Measurements from ENCODE around the gene SYT6. TPM values are rescaled to one million over a fixed set of nuclear protein-coding genes. Genes with fewer than 3 reads are reported as not detected.

Gene SYT6
- polyA plus RNA-seq, 2 donors, result not detected

DNA sequence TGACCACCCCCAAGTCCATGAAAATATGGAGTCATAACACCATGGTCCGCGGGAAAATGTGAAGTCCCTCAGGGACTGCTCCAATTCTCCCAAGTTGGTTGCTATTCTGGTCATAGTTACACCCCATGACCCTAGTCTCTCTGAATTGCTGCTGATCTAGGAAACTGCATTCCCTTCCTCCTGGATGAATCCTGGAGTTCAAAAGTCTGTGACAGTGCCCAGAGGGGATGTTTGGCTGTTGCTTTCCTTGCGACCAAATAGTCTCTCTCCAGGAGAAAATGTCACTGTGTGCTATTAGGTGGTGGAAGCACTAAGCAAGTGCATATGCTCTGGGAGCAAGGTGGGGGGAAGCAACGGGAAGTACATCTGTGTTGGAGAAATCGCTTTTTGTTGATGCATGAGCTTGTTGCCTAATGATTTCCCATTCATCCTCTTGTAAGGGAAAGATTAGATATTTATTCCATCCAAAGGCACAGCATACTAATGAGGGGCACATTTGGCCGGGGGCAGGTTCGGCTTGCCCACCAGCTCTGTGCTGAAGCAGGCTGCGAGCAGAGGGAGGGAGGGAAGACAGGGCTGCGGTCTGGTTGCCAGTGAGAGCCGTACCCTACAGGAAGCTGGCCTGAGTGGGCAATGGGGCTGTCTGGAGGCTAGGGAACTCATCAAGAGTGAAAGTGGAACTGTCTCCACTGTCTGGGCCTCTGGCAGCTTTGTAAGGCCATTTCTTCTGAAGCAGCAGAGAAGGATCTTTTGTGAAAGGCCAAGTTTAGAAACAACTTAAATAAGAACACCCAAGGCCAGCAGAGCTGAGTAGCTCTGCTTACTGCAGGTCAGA, 27.2 kb downstream of the SYT6 start:
- no peaks in the 10 kb centered on the region for H3K9me3 ChIP-seq (ENCODE audit: control insufficient read depth in 2 of 2, insufficient read depth in 1 of 2, low read depth in 1 of 2, low read length in 1 of 2)
- WGBS, 2 donors, result 77 to 83% methylated on average over 10 of the region's 10 CpGs
- no peak overlapping the region for H3K4me3 ChIP-seq (ENCODE audit: low read depth in 1 of 2, low read length in 2 of 2)
- H3K27ac ChIP-seq (ENCODE audit: low read depth in 2 of 2, low read length in 1 of 2), result no peak overlapping the region
- H3K27me3 ChIP-seq (ENCODE audit: control insufficient read depth in 1 of 2, insufficient read depth in 2 of 2, low read length in 2 of 2), result no peaks in the 10 kb centered on the region
- H3K36me3 ChIP-seq (ENCODE audit: control insufficient read depth in 2 of 2, insufficient read depth in 2 of 2, low read length in 1 of 2), result no peaks in the 10 kb centered on the region
- H3K4me1 ChIP-seq (ENCODE audit: control insufficient read depth in 2 of 2, insufficient read depth in 2 of 2, low read length in 1 of 2), result no peaks in the 10 kb centered on the region

DNA sequence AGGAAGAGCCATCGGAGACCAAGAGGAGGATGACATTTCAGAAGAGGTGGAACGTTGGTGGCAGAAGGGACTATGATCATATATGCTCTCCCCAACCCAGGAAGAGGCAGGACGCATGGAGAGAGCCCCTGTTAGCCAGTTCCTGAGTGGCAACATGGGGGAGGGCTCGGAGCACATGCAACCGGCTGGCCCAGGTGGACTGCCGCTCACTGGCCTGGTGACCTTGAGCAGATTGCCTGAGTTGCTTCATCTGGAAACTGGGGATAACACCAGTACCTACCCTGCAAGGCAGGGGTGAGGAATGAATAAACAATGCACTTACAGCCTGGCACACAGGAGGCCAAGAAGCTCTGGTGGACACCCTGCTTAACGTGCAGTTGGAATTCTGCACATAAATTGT, 29.0 kb downstream of the SYT6 start:
- H3K4me3 ChIP-seq (ENCODE audit: low read depth in 1 of 2, low read length in 2 of 2), result no peak overlapping the region
- no peaks in the 10 kb centered on the region for H3K27me3 ChIP-seq (ENCODE audit: control insufficient read depth in 1 of 2, insufficient read depth in 2 of 2, low read length in 2 of 2)
- H3K27ac ChIP-seq (ENCODE audit: low read depth in 2 of 2, low read length in 1 of 2), result no peak overlapping the region
- no peaks in the 10 kb centered on the region for H3K36me3 ChIP-seq (ENCODE audit: control insufficient read depth in 2 of 2, insufficient read depth in 2 of 2, low read length in 1 of 2)
- WGBS, 2 donors, result 90% methylated on average over 7 of the region's 7 CpGs
- H3K4me1 ChIP-seq (ENCODE audit: control insufficient read depth in 2 of 2, insufficient read depth in 2 of 2, low read length in 1 of 2), result no peaks in the 10 kb centered on the region
- H3K9me3 ChIP-seq (ENCODE audit: control insufficient read depth in 2 of 2, insufficient read depth in 1 of 2, low read depth in 1 of 2, low read length in 1 of 2), result no peaks in the 10 kb centered on the region

DNA sequence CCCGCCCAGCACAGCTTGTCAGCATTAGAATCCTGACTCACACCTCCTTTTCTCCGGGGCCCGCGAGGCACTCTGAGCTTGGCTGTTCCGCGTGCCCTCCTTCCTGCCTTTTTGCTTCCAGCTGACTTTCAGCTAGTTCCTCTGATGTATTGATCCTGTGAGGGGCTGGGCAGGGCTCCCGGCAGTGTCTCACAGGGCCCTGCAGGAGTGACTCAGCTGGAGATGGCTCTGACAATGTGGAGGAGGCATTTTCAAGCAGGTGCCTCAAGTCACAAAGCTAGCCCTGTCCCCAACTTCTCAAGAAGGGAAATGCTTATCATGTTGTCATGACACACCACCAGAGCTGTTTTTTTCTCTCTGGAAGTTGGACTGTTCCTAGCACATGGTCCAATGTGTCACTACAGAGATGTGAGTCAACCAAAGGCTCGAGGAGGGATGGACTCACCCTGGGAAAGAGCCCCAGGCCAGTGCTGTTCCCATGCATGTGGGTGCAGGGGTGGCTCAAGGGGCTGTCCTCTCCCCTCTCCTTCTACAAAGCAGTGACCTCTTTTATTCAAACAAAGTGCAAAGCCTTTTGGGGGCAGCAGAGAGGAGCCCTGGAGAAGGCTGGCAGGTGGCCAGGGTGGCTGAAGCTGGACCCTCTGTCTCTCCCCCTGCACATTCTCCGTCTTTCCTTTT, 30.6 kb downstream of the SYT6 start:
- 65 to 66% methylated on average over 9 of the region's 9 CpGs for whole genome bisulfite sequencing, 2 donors
- Histone ChIP-seq H3K9me3 (ENCODE audit: control insufficient read depth in 2 of 2, insufficient read depth in 1 of 2, low read depth in 1 of 2, low read length in 1 of 2) (no peaks in the 10 kb centered on the region), H3K36me3 (ENCODE audit: control insufficient read depth in 2 of 2, insufficient read depth in 2 of 2, low read length in 1 of 2) (no peaks in the 10 kb centered on the region), H3K4me3 (ENCODE audit: low read depth in 1 of 2, low read length in 2 of 2) (no peak overlapping the region), H3K27ac (ENCODE audit: low read depth in 2 of 2, low read length in 1 of 2) (no peak overlapping the region), H3K4me1 (ENCODE audit: control insufficient read depth in 2 of 2, insufficient read depth in 2 of 2, low read length in 1 of 2) (no peaks in the 10 kb centered on the region), H3K27me3 (ENCODE audit: control insufficient read depth in 1 of 2, insufficient read depth in 2 of 2, low read length in 2 of 2) (no peaks in the 10 kb centered on the region)

DNA sequence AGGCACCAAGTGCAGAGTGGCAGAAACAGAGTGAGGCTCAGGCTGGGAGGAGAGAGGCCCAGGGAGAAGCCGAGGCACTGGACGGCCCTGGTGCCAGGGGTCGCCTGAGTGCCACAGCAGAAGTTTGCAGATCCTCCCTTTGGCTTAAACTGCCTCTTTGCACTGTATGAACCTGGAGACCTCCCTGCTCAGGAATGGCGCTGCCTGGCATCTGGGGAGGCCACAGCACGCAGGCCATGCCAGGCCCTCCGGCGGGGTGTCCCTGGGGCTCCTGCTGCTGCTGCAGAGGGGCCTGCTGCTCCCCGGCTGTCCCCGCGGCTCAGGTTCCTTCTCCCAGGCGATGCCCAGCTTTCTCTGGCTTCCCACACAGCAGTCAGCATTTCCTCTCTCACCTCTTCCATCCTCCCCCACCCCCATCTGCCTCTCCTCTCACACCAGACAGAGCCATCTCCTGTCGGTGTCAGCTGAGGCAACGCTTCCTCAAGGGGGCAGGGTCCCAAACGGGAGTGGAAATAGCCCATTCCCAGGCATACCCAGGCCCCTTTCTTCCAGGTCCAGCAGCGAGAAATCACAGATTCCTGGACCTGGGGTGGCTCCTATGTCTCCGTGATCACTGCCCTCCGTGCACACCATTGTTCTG, 35.2 kb downstream of the SYT6 start:
- H3K4me3 ChIP-seq (ENCODE audit: low read depth in 1 of 2, low read length in 2 of 2), result no peak overlapping the region
- no peaks in the 10 kb centered on the region for H3K36me3 ChIP-seq (ENCODE audit: control insufficient read depth in 2 of 2, insufficient read depth in 2 of 2, low read length in 1 of 2)
- no peak overlapping the region for H3K27ac ChIP-seq (ENCODE audit: low read depth in 2 of 2, low read length in 1 of 2)
- no peaks in the 10 kb centered on the region for H3K9me3 ChIP-seq (ENCODE audit: control insufficient read depth in 2 of 2, insufficient read depth in 1 of 2, low read depth in 1 of 2, low read length in 1 of 2)
- no peaks in the 10 kb centered on the region for H3K4me1 ChIP-seq (ENCODE audit: control insufficient read depth in 2 of 2, insufficient read depth in 2 of 2, low read length in 1 of 2)
- H3K27me3 ChIP-seq (ENCODE audit: control insufficient read depth in 1 of 2, insufficient read depth in 2 of 2, low read length in 2 of 2), result no peaks in the 10 kb centered on the region
- 59 to 61% methylated on average over 17 of the region's 17 CpGs for WGBS, 2 donors

DNA sequence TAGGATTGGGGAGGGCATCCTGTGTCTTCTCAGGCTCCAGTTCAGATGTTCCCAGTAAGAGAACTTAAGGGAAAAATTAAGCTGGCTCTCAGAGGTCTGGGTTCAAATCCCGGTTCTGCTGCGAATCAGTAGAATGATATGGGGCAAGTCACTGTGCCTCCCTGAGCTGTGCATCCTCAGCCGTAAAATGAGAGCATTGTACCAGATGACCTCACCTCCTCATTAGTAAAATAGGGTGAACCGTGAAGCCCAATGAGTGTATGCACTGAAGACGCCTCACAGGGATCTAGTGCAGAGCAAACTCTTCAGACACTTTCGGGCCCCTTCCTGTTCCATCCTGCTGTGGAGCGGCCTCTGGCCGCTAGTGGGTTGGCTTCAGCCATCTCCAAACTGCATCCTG, 36.0 kb downstream of the SYT6 start:
- Histone ChIP-seq H3K4me3 (ENCODE audit: low read depth in 1 of 2, low read length in 2 of 2) (no peak overlapping the region), H3K36me3 (ENCODE audit: control insufficient read depth in 2 of 2, insufficient read depth in 2 of 2, low read length in 1 of 2) (no peaks in the 10 kb centered on the region), H3K27ac (ENCODE audit: low read depth in 2 of 2, low read length in 1 of 2) (no peak overlapping the region), H3K27me3 (ENCODE audit: control insufficient read depth in 1 of 2, insufficient read depth in 2 of 2, low read length in 2 of 2) (no peaks in the 10 kb centered on the region), H3K9me3 (ENCODE audit: control insufficient read depth in 2 of 2, insufficient read depth in 1 of 2, low read depth in 1 of 2, low read length in 1 of 2) (no peaks in the 10 kb centered on the region), H3K4me1 (ENCODE audit: control insufficient read depth in 2 of 2, insufficient read depth in 2 of 2, low read length in 1 of 2) (no peaks in the 10 kb centered on the region)
- 88 to 92% methylated on average over 8 of the region's 8 CpGs for WGBS, 2 donors

DNA sequence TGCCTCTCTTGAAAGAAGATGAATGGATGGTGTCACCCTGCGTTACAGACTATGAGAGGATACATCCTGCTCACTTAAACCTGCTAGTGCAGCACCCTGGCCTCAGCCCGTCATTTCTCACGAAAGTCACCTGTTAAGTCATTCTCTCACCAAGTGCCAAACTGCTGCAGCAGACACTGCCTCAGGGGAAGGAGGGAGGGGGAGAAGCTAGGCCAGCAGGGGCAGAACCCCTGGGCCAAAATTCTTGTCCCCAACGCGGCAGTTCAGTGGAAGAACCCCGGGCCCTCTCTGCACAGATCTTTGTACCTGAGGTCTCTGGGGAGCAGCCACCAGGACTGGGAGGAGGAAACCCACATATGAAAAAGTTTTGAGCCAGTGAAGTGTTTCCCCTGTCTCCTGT, 37.6 kb downstream of the SYT6 start:
- no peaks in the 10 kb centered on the region for H3K27me3 ChIP-seq (ENCODE audit: control insufficient read depth in 1 of 2, insufficient read depth in 2 of 2, low read length in 2 of 2)
- 47 to 52% methylated on average over 6 of the region's 6 CpGs for WGBS, 2 donors
- no peaks in the 10 kb centered on the region for H3K9me3 ChIP-seq (ENCODE audit: control insufficient read depth in 2 of 2, insufficient read depth in 1 of 2, low read depth in 1 of 2, low read length in 1 of 2)
- no peak overlapping the region for H3K4me3 ChIP-seq (ENCODE audit: low read depth in 1 of 2, low read length in 2 of 2)
- H3K36me3 ChIP-seq (ENCODE audit: control insufficient read depth in 2 of 2, insufficient read depth in 2 of 2, low read length in 1 of 2), result no peaks in the 10 kb centered on the region
- H3K4me1 ChIP-seq (ENCODE audit: control insufficient read depth in 2 of 2, insufficient read depth in 2 of 2, low read length in 1 of 2), result no peaks in the 10 kb centered on the region
- no peak overlapping the region for H3K27ac ChIP-seq (ENCODE audit: low read depth in 2 of 2, low read length in 1 of 2)

DNA sequence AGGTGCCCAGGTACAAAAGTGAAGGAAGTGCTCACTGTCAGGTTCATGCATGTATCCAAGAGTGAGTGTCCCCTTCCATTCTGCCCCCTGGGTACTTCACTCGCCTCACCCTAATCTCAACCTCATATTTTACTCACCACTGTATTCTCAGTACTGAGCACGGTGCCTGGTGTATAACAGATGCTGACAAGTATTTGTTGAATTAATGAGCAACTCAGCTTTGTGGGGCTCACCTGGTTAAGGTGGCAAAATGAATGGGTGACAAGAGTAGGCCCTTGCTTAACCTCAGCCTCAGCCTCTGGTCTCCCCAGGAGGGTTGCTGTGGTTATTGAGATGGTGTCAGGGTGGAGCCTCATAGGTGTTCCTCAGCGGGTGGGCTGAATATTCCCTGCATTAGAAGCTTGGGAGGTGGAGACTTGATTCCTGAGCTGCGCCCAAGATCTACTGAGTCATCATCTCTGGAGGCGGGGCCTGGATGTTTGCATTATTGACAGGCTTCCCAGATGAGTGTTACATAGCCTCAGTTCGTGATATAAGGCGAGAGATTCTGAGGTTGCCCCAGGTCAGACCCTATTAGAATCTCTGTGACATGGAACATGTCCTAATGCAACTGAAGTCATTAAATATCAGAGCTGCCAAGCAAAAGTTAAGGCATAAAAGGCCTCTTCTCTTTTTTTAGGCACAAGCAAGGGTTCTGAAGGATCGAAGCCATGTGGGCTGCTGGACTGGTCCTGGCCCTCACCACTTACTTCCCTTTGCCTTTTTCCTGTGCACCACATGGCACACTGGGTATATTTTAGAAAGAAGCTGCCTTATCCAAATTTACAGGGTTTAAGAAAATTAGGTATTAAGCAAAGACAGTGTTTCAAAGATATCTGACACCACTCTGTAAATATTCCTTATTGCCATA, 39.2 kb downstream of the SYT6 start:
- H3K4me3 ChIP-seq (ENCODE audit: low read depth in 1 of 2, low read length in 2 of 2), result no peak overlapping the region
- WGBS, 2 donors, result 66 to 75% methylated on average over 8 of the region's 8 CpGs
- H3K4me1 ChIP-seq (ENCODE audit: control insufficient read depth in 2 of 2, insufficient read depth in 2 of 2, low read length in 1 of 2), result no peaks in the 10 kb centered on the region
- H3K9me3 ChIP-seq (ENCODE audit: control insufficient read depth in 2 of 2, insufficient read depth in 1 of 2, low read depth in 1 of 2, low read length in 1 of 2), result no peaks in the 10 kb centered on the region
- H3K27ac ChIP-seq (ENCODE audit: low read depth in 2 of 2, low read length in 1 of 2), result no peak overlapping the region
- no peaks in the 10 kb centered on the region for H3K27me3 ChIP-seq (ENCODE audit: control insufficient read depth in 1 of 2, insufficient read depth in 2 of 2, low read length in 2 of 2)
- H3K36me3 ChIP-seq (ENCODE audit: control insufficient read depth in 2 of 2, insufficient read depth in 2 of 2, low read length in 1 of 2), result no peaks in the 10 kb centered on the region

DNA sequence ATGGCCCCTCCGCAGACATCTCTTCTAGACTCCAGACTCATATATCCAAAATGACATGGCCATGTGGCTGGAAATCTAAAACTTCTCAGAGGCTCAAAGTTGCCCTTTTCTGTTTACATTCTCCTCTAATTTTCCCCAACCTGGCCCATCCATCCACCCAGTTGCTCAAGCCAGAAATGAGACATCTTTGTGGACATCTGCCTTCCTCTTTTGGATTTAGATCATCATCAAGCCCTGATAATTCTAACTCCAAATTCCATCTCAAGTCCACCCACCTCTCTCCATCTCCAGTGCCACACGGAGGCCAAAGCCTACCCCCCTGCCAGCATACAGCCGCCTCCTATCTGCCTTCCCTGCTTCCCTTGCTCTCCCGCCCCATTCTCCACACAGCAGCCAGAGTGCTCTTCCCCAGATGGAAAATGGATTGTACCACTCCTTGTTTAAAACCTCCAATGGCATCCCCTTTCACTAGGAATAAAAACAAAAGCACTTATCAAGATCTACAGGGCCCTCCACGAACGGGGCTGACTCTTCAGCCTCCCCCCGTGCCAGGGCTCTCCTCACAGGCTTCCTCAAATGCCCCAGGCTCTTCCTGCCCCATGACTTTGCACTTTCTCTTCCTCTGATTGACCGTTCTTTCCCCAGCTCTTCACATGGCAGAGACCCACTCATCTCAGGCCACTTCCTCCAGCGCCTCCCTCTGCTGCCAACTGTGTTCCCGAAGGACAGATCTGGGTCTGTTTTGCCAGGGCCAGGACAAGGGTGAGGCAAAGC, 40.1 kb downstream of the SYT6 start:
- no peaks in the 10 kb centered on the region for H3K36me3 ChIP-seq (ENCODE audit: control insufficient read depth in 2 of 2, insufficient read depth in 2 of 2, low read length in 1 of 2)
- H3K27me3 ChIP-seq (ENCODE audit: control insufficient read depth in 1 of 2, insufficient read depth in 2 of 2, low read length in 2 of 2), result no peaks in the 10 kb centered on the region
- no peak overlapping the region for H3K4me3 ChIP-seq (ENCODE audit: low read depth in 1 of 2, low read length in 2 of 2)
- no peaks in the 10 kb centered on the region for H3K9me3 ChIP-seq (ENCODE audit: control insufficient read depth in 2 of 2, insufficient read depth in 1 of 2, low read depth in 1 of 2, low read length in 1 of 2)
- 59 to 63% methylated on average over 10 of the region's 10 CpGs for WGBS, 2 donors
- no peaks in the 10 kb centered on the region for H3K4me1 ChIP-seq (ENCODE audit: control insufficient read depth in 2 of 2, insufficient read depth in 2 of 2, low read length in 1 of 2)
- H3K27ac ChIP-seq (ENCODE audit: low read depth in 2 of 2, low read length in 1 of 2), result no peak overlapping the region
